AG04450 (cell line): Measurements from ENCODE around the gene GRHL1. TPM values are rescaled to one million over a fixed set of nuclear protein-coding genes. Genes with fewer than 3 reads are reported as not detected.
"Not testable (repeated sequence)": the region's sequence is repeated elsewhere in the genome, so short reads cannot be mapped to it uniquely, and the experiment has no call there.

Source experiments
- CTCF ChIA-PET: fragments of 300-600, 350-600 bp; formaldehyde crosslinking; extraction: SDS; loops from one replicate; lab custom pipeline; 2022; ENCODE audit warnings: antibody characterized with exemption, inconsistent platforms; lab: Charles Lee
- POLR2A ChIA-PET: fragments of 350-600 bp; formaldehyde crosslinking; extraction: SDS; loops from one replicate; lab custom pipeline; 2021; ENCODE audit warnings: antibody characterized with exemption, inconsistent platforms; lab: Yijun Ruan, JAX
- DNase-seq: peaks from one replicate; pipeline ENCODE4 v3.0.0-alpha.2; 2011; ENCODE audit warnings: low read depth, low spot score
- H3K27ac ChIP-seq: one replicate; pipeline ENCODE4 v1.5.1; 2012; ENCODE audit warnings: low read depth, low read length, control low read depth
- H3K27me3 ChIP-seq: one replicate; pipeline ENCODE4 v1.6.0; 2012; ENCODE audit warnings: low read length; ENCODE audit not compliant: control insufficient read depth, insufficient read depth
- H3K4me3 ChIP-seq: 2 replicates; pipeline ENCODE4 v1.5.1; 2011; ENCODE audit warnings: mild to moderate bottlenecking, low read depth, low read length, control low read depth
- H3K9me3 ChIP-seq: 2 replicates; pipeline ENCODE4 v1.5.1; 2012; ENCODE audit warnings: low read length; ENCODE audit not compliant: control insufficient read depth, insufficient read depth
- CTCF ChIP-seq: IDR thresholded peaks from 2 replicates; pipeline ENCODE4 v1.5.1; 2011; ENCODE audit warnings: low read depth, low read length, control low read depth, inconsistent platforms
- polyA plus RNA-seq: library from polyadenylated mRNA; depleted of rRNA; stranded (reverse); fragments of >200 nt; gene quantifications from 2 replicates; pipeline ENCODE4 v1.2.3, GENCODE V29; 2011

The GRHL1 gene
- polyA plus RNA-seq, 1 experiment: 0.64 TPM

- Histone ChIP-seq H3K9me3 (no peaks in the 10 kb centered on the region; the same call in none of the 2 replicates), H3K27me3 (no peaks in the 10 kb centered on the region), H3K27ac (no peak overlapping the region), H3K4me3 (no peak overlapping the region)
- POLR2A ChIA-PET: no interaction called here
- no peak for TF ChIP-seq CTCF
- no peak for DNase-seq
- CTCF ChIA-PET: interaction anchor here (0.6 to 0.8 kb wide), 3 partner anchors 14 to 214 kb away, joined by 3 to 6 read pairs (median 4); no protein-coding TSS in a partner anchor
These were observed 77.0 kb downstream of the GRHL1 start for GRCh38 chr2:10028407-10028987.

GRCh38 chr2:10028988-10029874 is 77.7 kb downstream of the GRHL1 start:
- no peak for DNase-seq
- TF ChIP-seq CTCF: no peak
- ChIA-PET POLR2A (no interaction called here), CTCF (interaction anchor here (0.5 to 0.6 kb wide), 2 partner anchors 13 to 649 kb away, joined by 3 read pairs; no protein-coding TSS in a partner anchor)
- Histone ChIP-seq H3K9me3 (no peaks in the 10 kb centered on the region; the same call in none of the 2 replicates), H3K27me3 (no peaks in the 10 kb centered on the region), H3K27ac (no peak overlapping the region), H3K4me3 (no peak overlapping the region)

GRCh38 chr2:10029875-10030223 is 78.4 kb downstream of the GRHL1 start:
- H3K27me3 ChIP-seq: no peaks in the 10 kb centered on the region
- H3K27ac ChIP-seq: no peak overlapping the region
- no peak for TF ChIP-seq CTCF
- no peak for DNase-seq
- H3K9me3 ChIP-seq: no peaks in the 10 kb centered on the region; the same call in none of the 2 replicates
- CTCF ChIA-PET: interaction anchor here (0.6 kb wide), 1 partner anchor 44 kb away, joined by 3 read pairs; no protein-coding TSS in a partner anchor
- POLR2A ChIA-PET: no interaction called here
- no peak overlapping the region for H3K4me3 ChIP-seq

GRCh38 chr2:10030311-10030736 is 78.8 kb downstream of the GRHL1 start:
- ChIA-PET CTCF (interaction anchor here (0.6 kb wide), 1 partner anchor 44 kb away, joined by 3 read pairs; no protein-coding TSS in a partner anchor), POLR2A (no interaction called here)
- DNase-seq: no peak
- Histone ChIP-seq H3K27me3 (no peaks in the 10 kb centered on the region), H3K9me3 (no peaks in the 10 kb centered on the region; the same call in none of the 2 replicates), H3K27ac (no peak overlapping the region), H3K4me3 (no peak overlapping the region)
- no peak for TF ChIP-seq CTCF

- H3K27ac ChIP-seq, CTCF ChIA-PET, H3K27me3 ChIP-seq, POLR2A ChIA-PET, H3K9me3 ChIP-seq, H3K4me3 ChIP-seq, DNase-seq: not testable (repeated sequence)
These were observed 79.3 kb downstream of the GRHL1 start for GRCh38 chr2:10030798-10031197.
